Dedifferentiated amniotic fluid mesenchymal stem cell (primary cell): ENCODE data around the gene MT1G.
"Not testable (repeated sequence)": the region's sequence is repeated elsewhere in the genome, so short reads cannot be mapped to it uniquely, and the experiment has no call there.

Experiments
- DNase-seq: peaks from one replicate; pipeline ENCODE4 v3.0.0-alpha.2; 2016; ENCODE audit errors: extremely low spot score

MT1G gene

GRCh38 chr16:56684926-56685590, 17.2 kb upstream of the MT1G start:
- no peak for DNase-seq

GRCh38 chr16:56684256-56684925, 16.5 kb upstream of the MT1G start:
- no peak for DNase-seq

- DNase-seq: no peak
These were observed 15.7 kb upstream of the MT1G start for GRCh38 chr16:56683424-56684172.

GRCh38 chr16:56682703-56683397, 15.0 kb upstream of the MT1G start:
- DNase-seq: no peak

- peak; percentile 62 for DNase-seq
These were observed 14.3 kb upstream of the MT1G start, which contains the start of gene MT1X for GRCh38 chr16:56681939-56682702. MT1X (plus strand) TSS chr16:56682470; CDS start chr16:56682541, 71 bp downstream.

- DNase-seq: no peak
These were observed 12.0 kb upstream of the MT1G start for GRCh38 chr16:56679818-56680217.

- DNase-seq: no peak
These were observed 11.3 kb upstream of the MT1G start for GRCh38 chr16:56679078-56679730.

GRCh38 chr16:56677474-56677873, 9.6 kb upstream of the MT1G start:
- no peak for DNase-seq

- no peak for DNase-seq
These were observed 7.9 kb upstream of the MT1G start for GRCh38 chr16:56675685-56676210.

- not testable (repeated sequence) for DNase-seq
These were observed 6.7 kb upstream of the MT1G start for GRCh38 chr16:56674570-56674969.

GRCh38 chr16:56673921-56674320, 6.1 kb upstream of the MT1G start:
- no peak for DNase-seq

- DNase-seq: no peak
These were observed 5.1 kb upstream of the MT1G start for GRCh38 chr16:56672761-56673536.

- not testable (repeated sequence) for DNase-seq
These were observed 4.3 kb upstream of the MT1G start for GRCh38 chr16:56672171-56672570.

- not testable (repeated sequence) for DNase-seq
These were observed 3.8 kb upstream of the MT1G start for GRCh38 chr16:56671691-56672090.

- no peak for DNase-seq
These were observed 2.7 kb upstream of the MT1G start for GRCh38 chr16:56670620-56670934.

GRCh38 chr16:56669840-56670619, 2.2 kb upstream of the MT1G start:
- no peak for DNase-seq

GRCh38 chr16:56669005-56669839, 1.4 kb upstream of the MT1G start, which contains the start of gene MT1H:
MT1H (plus strand) TSS chr16:56669814; CDS start chr16:56669885, 71 bp downstream.
- DNase-seq: no peak
